NCI-H524 treated with DMSO at 0.1 percent for 48 hours (cell line): ENCODE measurements around the gene RUVBL1.

Experiments
- DNase-seq: peaks from one replicate; lab custom pipeline; 2025; lab: John Stamatoyannopoulos, UW

Gene RUVBL1

GRCh38 chr3:128067489-128067888 is 56.1 kb downstream of the RUVBL1 start:
- no peak for DNase-seq

GRCh38 chr3:128066676-128067075 is 56.9 kb downstream of the RUVBL1 start:
- DNase-seq: no peak

- no peak for DNase-seq
These were observed 57.5 kb downstream of the RUVBL1 start for GRCh38 chr3:128066114-128066513.

DNA sequence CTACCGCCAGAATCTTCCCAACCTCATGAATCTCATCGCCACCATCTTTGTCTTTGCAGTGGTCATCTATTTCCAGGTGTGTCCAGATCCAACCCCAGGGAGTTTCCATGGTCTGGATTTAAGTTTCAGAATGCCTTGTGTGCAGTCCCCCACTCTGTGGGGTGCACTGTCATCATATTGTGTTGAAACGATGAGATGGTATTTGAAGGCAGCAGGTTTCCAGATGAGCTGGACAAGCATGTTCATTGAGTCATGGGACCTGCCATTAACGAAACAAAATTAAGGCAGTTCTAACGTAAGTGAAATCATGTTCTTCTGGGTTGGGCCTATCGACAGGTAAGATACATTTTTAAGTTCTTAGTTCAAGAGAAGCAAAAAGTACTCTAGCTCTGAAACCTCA is 58.6 kb downstream of the RUVBL1 start:
- DNase-seq: no peak

- DNase-seq: no peak
These were observed 59.7 kb downstream of the RUVBL1 start for GRCh38 chr3:128063865-128064264.

DNA sequence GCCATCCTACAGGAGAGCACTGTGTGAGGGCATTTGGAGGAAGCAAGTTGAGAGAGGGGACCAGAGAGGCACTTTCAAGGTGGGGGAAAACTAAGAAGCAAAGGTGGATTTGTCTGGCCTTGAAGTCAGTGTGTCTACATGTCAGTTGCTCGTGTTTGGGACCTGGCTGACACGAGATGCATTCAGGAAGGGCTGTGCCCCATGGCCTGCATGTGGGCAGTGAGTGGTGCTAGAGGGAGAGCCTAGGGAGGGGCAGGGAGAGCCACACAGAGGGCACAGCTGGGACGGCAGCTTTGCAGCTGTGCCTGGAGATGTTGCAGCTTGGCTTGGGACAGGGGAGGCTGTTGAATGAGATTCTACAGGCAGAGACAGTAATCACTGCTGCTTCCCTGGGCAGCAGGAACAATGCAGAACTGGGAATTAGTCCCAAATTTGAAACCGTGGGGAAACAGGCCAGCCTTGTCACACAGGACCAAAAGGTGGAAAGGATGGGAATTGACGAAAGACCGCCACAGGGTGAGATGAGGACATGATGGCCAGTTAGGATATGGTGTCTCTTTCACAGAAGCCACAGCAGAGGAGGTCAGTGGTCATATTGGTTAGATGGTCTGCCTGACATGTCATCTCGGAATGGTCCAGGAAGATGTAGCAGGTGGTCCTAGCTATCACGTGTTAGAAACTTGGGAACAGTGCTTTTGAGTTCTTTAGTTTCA is 61.4 kb downstream of the RUVBL1 start:
- DNase-seq: no peak

- no peak for DNase-seq
These were observed 62.9 kb downstream of the RUVBL1 start for GRCh38 chr3:128060473-128061381.

DNA sequence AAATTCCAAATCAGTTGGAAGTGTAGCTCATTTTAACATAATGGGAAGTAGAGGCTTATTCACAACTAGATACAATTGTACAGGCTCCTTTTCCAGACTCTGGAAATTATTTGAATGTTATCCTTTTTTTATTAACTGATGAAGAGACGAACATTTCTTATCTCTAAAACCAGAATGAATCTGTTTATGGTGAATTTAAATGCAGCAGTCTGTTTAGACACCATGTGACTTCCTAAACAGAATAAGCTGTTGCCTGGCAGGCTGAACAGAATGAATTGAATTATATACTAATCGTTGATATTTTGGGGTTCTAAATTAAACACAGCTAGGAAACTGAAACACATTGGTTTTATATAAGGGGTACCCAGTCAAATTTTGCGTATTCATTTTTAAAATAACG is 67.4 kb downstream of the RUVBL1 start:
- DNase-seq: no peak

GRCh38 chr3:128054367-128054766 is 69.2 kb downstream of the RUVBL1 start:
- no peak for DNase-seq

- no peak for DNase-seq
These were observed 70.0 kb downstream of the RUVBL1 start for GRCh38 chr3:128053614-128054013.

DNA sequence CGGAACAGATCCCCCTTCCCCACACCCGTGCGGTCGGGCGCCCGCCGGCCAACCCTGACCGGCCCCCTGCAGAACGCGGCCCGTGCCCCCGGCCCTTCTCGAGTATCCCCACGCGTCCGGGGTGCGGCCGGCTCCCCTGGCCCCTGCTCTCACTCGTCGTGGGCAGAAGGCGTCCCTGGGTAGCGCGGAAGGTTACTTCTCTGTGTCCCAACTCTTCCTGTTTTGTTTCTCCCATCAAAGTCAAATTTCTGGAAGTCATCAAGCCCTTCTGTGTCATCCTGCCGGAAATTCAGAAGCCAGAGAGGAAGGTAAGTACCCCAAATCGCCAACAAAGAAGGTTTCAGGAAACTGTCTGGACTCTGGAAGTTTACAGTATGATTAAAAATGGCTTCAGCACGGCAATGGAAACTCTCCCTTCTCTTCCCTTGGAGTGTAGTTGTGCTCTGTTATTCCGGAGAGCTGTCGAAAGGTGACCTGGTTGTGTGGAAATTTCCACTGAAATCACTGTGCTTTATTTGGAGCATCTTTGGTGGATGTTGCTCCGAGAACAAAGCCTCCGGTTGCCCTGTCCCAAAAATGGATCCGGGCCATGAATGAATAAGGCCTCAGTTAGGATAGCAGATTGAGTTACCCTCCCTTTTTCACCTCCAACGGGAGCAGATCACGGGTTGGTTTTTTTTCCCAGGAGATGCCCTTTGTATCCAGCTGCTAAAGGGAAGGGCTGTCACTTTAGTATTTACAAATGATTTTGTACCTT is 70.8 kb downstream of the RUVBL1 start:
- DNase-seq: no peak

GRCh38 chr3:128051837-128052594 is 71.6 kb downstream of the RUVBL1 start, which contains the start of gene SEC61A1:
TSS of gene SEC61A1 (plus strand) at chr3:128052437. CDS start at chr3:128052553, 116 bp downstream.
- peak; percentile 39 for DNase-seq

- no peak for DNase-seq
These were observed 72.2 kb downstream of the RUVBL1 start for GRCh38 chr3:128051459-128051836.

GRCh38 chr3:128050597-128050996 is 73.0 kb downstream of the RUVBL1 start:
- no peak for DNase-seq

DNA sequence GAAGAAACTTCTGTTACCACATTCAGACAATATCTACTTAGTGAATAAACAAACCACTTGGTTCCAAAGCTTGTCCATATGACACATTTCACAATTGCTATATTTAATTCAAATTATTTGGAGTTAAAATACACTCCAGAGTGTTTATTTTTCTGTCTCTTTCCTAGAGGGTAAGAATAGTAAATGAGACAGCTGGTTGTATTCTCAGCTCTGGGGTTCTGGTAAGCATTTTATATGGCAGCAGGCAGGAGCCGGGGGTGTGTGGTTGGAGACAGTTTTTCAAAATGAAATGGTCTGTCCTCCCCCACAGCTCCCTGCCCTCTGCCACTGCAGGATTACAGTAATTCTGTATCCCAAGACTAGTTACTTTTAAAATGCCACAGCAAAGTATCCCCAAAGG is 82.3 kb downstream of the RUVBL1 start:
- DNase-seq: no peak

- DNase-seq: no peak
These were observed 83.0 kb downstream of the RUVBL1 start for GRCh38 chr3:128040660-128041059.

- DNase-seq: no peak
These were observed 83.6 kb downstream of the RUVBL1 start for GRCh38 chr3:128040041-128040440.

DNA sequence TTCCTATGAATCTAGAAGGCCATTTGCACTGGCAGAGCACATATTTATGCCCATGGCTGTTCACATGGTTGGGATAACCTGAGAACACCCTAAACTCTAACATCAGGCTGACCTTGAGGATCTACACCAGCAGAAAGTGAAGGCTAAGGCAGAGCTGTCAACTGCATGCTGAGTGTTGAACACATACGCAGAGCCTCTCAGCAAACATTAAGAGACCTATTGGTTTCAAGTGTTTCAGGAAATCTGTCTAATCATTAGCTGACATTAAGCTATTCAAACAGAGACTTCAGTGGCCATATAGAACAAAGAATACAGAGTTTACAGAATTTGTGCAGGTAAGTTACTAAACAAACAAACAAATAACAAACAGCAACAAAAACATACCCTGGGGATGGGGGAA is 87.5 kb downstream of the RUVBL1 start:
- DNase-seq: no peak

DNA sequence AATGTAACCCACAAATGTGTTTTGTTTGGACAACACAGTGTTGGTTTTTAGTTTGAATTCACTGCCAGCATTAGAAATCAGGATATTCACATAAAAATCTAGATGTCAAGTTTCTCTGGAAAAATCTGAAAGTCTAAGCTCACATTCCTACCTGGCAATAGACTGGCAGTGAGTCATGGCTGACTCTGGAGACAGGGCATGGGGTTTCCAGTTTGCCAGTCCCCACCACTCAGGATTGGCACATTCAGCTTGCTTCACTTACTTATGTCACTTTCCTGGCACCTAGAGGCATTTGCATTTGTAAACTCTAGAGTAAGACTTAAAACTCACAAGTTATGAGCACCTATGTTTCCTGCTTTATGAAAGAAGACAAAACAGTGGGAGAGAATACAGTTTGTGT is 90.5 kb downstream of the RUVBL1 start:
- no peak for DNase-seq
